KMS-11 (cell line): ENCODE data around the gene BRD4.

Experiments
- H2AFZ ChIP-seq: fragments of 200-600 bp; sonication (generic); 2 replicates; pipeline ENCODE4 v1.6.1; 2016; ENCODE audit warnings: antibody characterized with exemption, mixed run types, low read depth
- H3K27ac ChIP-seq: fragments of 200-600 bp; sonication (generic); 2 replicates; pipeline ENCODE4 v1.6.1; 2016; ENCODE audit warnings: mild to moderate bottlenecking, mixed run types
- H3K27me3 ChIP-seq: fragments of 200-600 bp; sonication (generic); 2 replicates; pipeline ENCODE4 v1.6.1; 2017; ENCODE audit warnings: mild to moderate bottlenecking, low read depth, mixed run types, moderate library complexity; ENCODE audit not compliant: insufficient read depth
- H3K36me3 ChIP-seq: fragments of 200-600 bp; sonication (generic); 2 replicates; pipeline ENCODE4 v1.6.1; 2017; ENCODE audit warnings: mild to moderate bottlenecking, mixed run types; ENCODE audit not compliant: insufficient read depth
- H3K4me1 ChIP-seq: fragments of 200-600 bp; sonication (generic); 2 replicates; pipeline ENCODE4 v1.6.1; 2016; ENCODE audit warnings: mild to moderate bottlenecking, low read depth, mixed run types; ENCODE audit not compliant: poor library complexity, severe bottlenecking
- H3K4me2 ChIP-seq: fragments of 200-600 bp; sonication (generic); 2 replicates; pipeline ENCODE4 v1.7.0; 2016; ENCODE audit warnings: mild to moderate bottlenecking, mixed run types
- H3K4me3 ChIP-seq: fragments of 200-600 bp; sonication (generic); IDR thresholded peaks from 2 replicates; pipeline ENCODE4 v1.6.1; 2017; ENCODE audit warnings: low read depth, low read length, mixed read lengths; ENCODE audit not compliant: insufficient read depth
- H3K79me2 ChIP-seq: fragments of 200-600 bp; sonication (generic); 2 replicates; pipeline ENCODE4 v1.6.1; 2016; ENCODE audit warnings: low read depth, mixed run types; ENCODE audit not compliant: insufficient read depth
- H3K9ac ChIP-seq: fragments of 200-600 bp; sonication (generic); 2 replicates; pipeline ENCODE4 v1.6.1; 2016; ENCODE audit warnings: mild to moderate bottlenecking, mixed run types
- H4K20me1 ChIP-seq: fragments of 200-600 bp; sonication (generic); 2 replicates; pipeline ENCODE4 v1.6.1; 2016; ENCODE audit warnings: mild to moderate bottlenecking, mixed run types; ENCODE audit not compliant: insufficient read depth
- CTCF ChIP-seq: fragments of 200-600 bp; sonication (generic); conservative IDR thresholded peaks from 2 replicates; pipeline ENCODE4 v1.6.1; 2017; ENCODE audit warnings: low read depth, mild to moderate bottlenecking, antibody characterized with exemption, low read length, moderate library complexity, mixed read lengths

The BRD4 gene

GRCh38 chr19:15289673-15290072 is 42.7 kb downstream of the BRD4 start:
- Histone ChIP-seq H3K36me3 (no peaks in the 10 kb centered on the region), H2AFZ (no peak overlapping the region), H3K79me2 (peaks cover 99% of the 10 kb centered on the region), H3K4me2 (no peak overlapping the region), H3K4me1 (peaks cover 98% of the 10 kb centered on the region), H3K9ac (no peak overlapping the region), H4K20me1 (peaks cover 92% of the 10 kb centered on the region), H3K27ac (no peak overlapping the region), H3K27me3 (no peaks in the 10 kb centered on the region), H3K4me3 (no peak overlapping the region)
- TF ChIP-seq CTCF: no peak

GRCh38 chr19:15288146-15288963 is 44.0 kb downstream of the BRD4 start:
- no peak overlapping the region for H3K4me3 ChIP-seq
- H3K4me2 ChIP-seq: peak overlapping the region; percentile 45; the same call in 1 of the 2 replicates
- peaks cover 92% of the 10 kb centered on the region for H4K20me1 ChIP-seq
- TF ChIP-seq CTCF: no peak
- peaks cover 99% of the 10 kb centered on the region for H3K79me2 ChIP-seq
- H3K4me1 ChIP-seq: peaks cover 98% of the 10 kb centered on the region
- H3K27me3 ChIP-seq: no peaks in the 10 kb centered on the region
- no peaks in the 10 kb centered on the region for H3K36me3 ChIP-seq
- H2AFZ ChIP-seq: no peak overlapping the region
- no peak overlapping the region for H3K9ac ChIP-seq
- H3K27ac ChIP-seq: no peak overlapping the region

GRCh38 chr19:15287496-15287895 is 44.8 kb downstream of the BRD4 start:
- peaks cover 100% of the 10 kb centered on the region for H3K79me2 ChIP-seq
- no peaks in the 10 kb centered on the region for H3K27me3 ChIP-seq
- peak overlapping the region; percentile 45; the same call in 1 of the 2 replicates for H3K4me2 ChIP-seq
- H3K36me3 ChIP-seq: no peaks in the 10 kb centered on the region
- H3K27ac ChIP-seq: no peak overlapping the region
- H3K4me1 ChIP-seq: peaks cover 99% of the 10 kb centered on the region
- H3K4me3 ChIP-seq: no peak overlapping the region
- no peak overlapping the region for H3K9ac ChIP-seq
- H2AFZ ChIP-seq: no peak overlapping the region
- no peak for TF ChIP-seq CTCF
- peaks cover 92% of the 10 kb centered on the region for H4K20me1 ChIP-seq

- H3K4me2 ChIP-seq: peak overlapping the region; percentile 45; the same call in 1 of the 2 replicates
- H3K27ac ChIP-seq: no peak overlapping the region
- H3K9ac ChIP-seq: no peak overlapping the region; the same call in 1 of the 2 replicates
- H3K36me3 ChIP-seq: no peaks in the 10 kb centered on the region
- H3K27me3 ChIP-seq: no peaks in the 10 kb centered on the region
- peaks cover 92% of the 10 kb centered on the region for H4K20me1 ChIP-seq
- H3K4me3 ChIP-seq: no peak overlapping the region
- H3K79me2 ChIP-seq: peaks cover 100% of the 10 kb centered on the region
- no peak for TF ChIP-seq CTCF
- H3K4me1 ChIP-seq: peaks cover 99% of the 10 kb centered on the region
- H2AFZ ChIP-seq: no peak overlapping the region
These were observed 45.5 kb downstream of the BRD4 start for GRCh38 chr19:15286688-15287365.
